ENCODE results near the gene SEMA3F. TPM values are rescaled to one million over a fixed set of nuclear protein-coding genes. Genes with fewer than 3 reads are reported as not detected.

The SEMA3F gene
- total and polyA plus RNA-seq, 2 donors (not counting 3 experiments of a cell fraction or from before 2014, with no cell fraction given), result 65.8 to 99.1 TPM

DNA sequence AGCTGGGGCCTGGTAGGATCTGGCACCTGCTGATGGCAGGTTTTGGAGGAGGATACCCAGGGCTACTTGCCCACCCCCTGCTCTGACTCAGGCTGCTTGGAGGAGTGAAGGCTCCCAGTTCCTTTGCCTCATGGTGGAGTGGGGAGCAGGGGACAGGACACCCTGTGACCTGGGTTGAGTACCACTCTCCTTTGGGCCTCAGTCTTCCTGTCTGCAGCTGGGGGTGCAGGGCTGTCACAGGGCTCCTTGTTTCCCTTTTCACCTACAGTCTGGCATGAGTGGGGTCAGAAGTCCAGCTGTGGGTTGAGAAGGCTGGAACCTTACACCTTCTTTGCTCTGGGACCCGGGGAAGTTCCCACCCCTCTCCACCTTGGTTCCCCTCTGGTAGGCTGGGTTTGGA is 14.7 kb downstream of the SEMA3F start:
- Histone ChIP-seq H3K9ac (replicated peaks; ENCODE audit: extremely low read depth, insufficient read depth, low read length) (peak overlapping the region; percentile 63), H3K4me2 (ENCODE audit: insufficient read depth, low read length) (peak overlapping the region; percentile 18), H3K9me3 (replicated peaks; ENCODE audit: control insufficient read depth, insufficient read depth, low read length) (no peaks in the 10 kb centered on the region), H3K36me3 (ENCODE audit: control insufficient read depth in 2 of 2, extremely low read depth in 1 of 2, insufficient read depth in 2 of 2, low read length in 2 of 2) (peaks cover 0 to 12% of the 10 kb centered on the region in 2 experiments), H3K79me2 (ENCODE audit: control insufficient read depth, insufficient read depth, low read length) (peaks cover 55% of the 10 kb centered on the region), H4K20me1 (replicated peaks; ENCODE audit: control insufficient read depth, extremely low read depth, insufficient read depth, low read length) (no peaks in the 10 kb centered on the region), H3K4me1 (ENCODE audit: control insufficient read depth, extremely low read depth, insufficient read depth, low read length) (peaks cover 66% of the 10 kb centered on the region), H3K9me1 (replicated peaks; ENCODE audit: control insufficient read depth, extremely low read depth, insufficient read depth, low read length) (no peaks in the 10 kb centered on the region), H2AFZ (ENCODE audit: low read depth, low read length) (no peak overlapping the region), H3K27ac (ENCODE audit: insufficient read depth, low read depth, low read length) (peak overlapping the region; percentile 99), H3K4me3 (replicated peaks in 1 of 3; ENCODE audit: insufficient read depth in 1 of 3, low read depth in 1 of 3, low read length in 3 of 3) (no peak overlapping the region), H3K27me3 (ENCODE audit: control insufficient read depth in 2 of 2, insufficient read depth in 2 of 2, low read length in 2 of 2) (no peaks in the 10 kb centered on the region)
- intact Hi-C loops (cut with micrococcal nuclease), result loop anchor here (2.0 to 5.0 kb wide), 2 partner anchors 19 to 363 kb away; no protein-coding TSS in a partner anchor
- FAIRE-seq, result no peak
- TF ChIP-seq JUN (IDR thresholded peaks at IDR 0.05; ENCODE audit: borderline replicate concordance, insufficient read depth, insufficient read length, low read depth) (no peak), POLR2A (IDR thresholded peaks at IDR 0.05; ENCODE audit: low read depth, low read length) (no peak), MAX (IDR thresholded peaks at IDR 0.05; ENCODE audit: insufficient read depth, insufficient read length) (no peak), EZH2 (IDR thresholded peaks at IDR 0.05; ENCODE audit: borderline replicate concordance, low read depth, low read length, severe bottlenecking) (no peak), MYC (IDR thresholded peaks at IDR 0.05; ENCODE audit: low read depth, low read length) (no peak), FOS (IDR thresholded peaks at IDR 0.05; ENCODE audit: borderline replicate concordance, insufficient read depth, low read length) (no peak), GATA2 (IDR thresholded peaks at IDR 0.05; ENCODE audit: insufficient read depth, insufficient read length, low read depth, low read length) (no peak), POLR2AphosphoS5 (IDR thresholded peaks at IDR 0.05; ENCODE audit: insufficient read depth, low read depth, low read length) (no peak)
- TF ChIP-seq, protein P1, sequence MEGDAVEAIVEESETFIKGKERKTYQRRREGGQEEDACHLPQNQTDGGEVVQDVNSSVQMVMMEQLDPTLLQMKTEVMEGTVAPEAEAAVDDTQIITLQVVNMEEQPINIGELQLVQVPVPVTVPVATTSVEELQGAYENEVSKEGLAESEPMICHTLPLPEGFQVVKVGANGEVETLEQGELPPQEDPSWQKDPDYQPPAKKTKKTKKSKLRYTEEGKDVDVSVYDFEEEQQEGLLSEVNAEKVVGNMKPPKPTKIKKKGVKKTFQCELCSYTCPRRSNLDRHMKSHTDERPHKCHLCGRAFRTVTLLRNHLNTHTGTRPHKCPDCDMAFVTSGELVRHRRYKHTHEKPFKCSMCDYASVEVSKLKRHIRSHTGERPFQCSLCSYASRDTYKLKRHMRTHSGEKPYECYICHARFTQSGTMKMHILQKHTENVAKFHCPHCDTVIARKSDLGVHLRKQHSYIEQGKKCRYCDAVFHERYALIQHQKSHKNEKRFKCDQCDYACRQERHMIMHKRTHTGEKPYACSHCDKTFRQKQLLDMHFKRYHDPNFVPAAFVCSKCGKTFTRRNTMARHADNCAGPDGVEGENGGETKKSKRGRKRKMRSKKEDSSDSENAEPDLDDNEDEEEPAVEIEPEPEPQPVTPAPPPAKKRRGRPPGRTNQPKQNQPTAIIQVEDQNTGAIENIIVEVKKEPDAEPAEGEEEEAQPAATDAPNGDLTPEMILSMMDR (IDR thresholded peaks at IDR 0.05; ENCODE audit: extremely low read depth in 1 of 2, insufficient read depth in 1 of 2, low read depth in 1 of 2, low read length in 2 of 2), result no peak
- dilution Hi-C loops (cut with MboI; ENCODE audit: extremely low pct_ligation_motif_present, low sequenced_read_pairs), result no loop called here
- CTCF ChIA-PET, result interaction anchor here (1.4 kb wide), 1 partner anchor 11 kb away, joined by 3 read pairs; no protein-coding TSS in a partner anchor
- no peak for DNase-seq (ENCODE audit: low read depth, low spot score)
- no TSS peak for BruUV-seq (replicated peaks)
- POLR2A ChIA-PET, result no interaction called here

All from endothelial cell of umbilical vein (primary cell).